HFFc6 (cell line): ENCODE results near the gene PER3. TPM values are rescaled to one million over a fixed set of nuclear protein-coding genes. Genes with fewer than 3 reads are reported as not detected.

Source experiments
- DNase-seq: peaks from one replicate; pipeline ENCODE4 v3.0.0-alpha.2; 2018
- H3K27ac Mint-ChIP-seq: 2 replicates; pipeline ENCODE4 v1.8.0; 2020; ENCODE audit warnings: mild to moderate bottlenecking, mixed read lengths
- H3K27me3 Mint-ChIP-seq: 2 replicates; pipeline ENCODE4 v1.8.0; 2021; ENCODE audit warnings: mild to moderate bottlenecking, moderate library complexity, mixed read lengths; ENCODE audit not compliant: insufficient read depth
- H3K36me3 Mint-ChIP-seq: 2 replicates; pipeline ENCODE4 v1.8.0; 2021; ENCODE audit warnings: low read depth, mixed read lengths
- H3K4me1 Mint-ChIP-seq: 2 replicates; pipeline ENCODE4 v1.8.0; 2020; ENCODE audit warnings: low read depth, mixed read lengths
- H3K4me3 Mint-ChIP-seq: 2 replicates; pipeline ENCODE4 v1.8.0; 2020; ENCODE audit warnings: mild to moderate bottlenecking, moderate library complexity, mixed read lengths
- H3K9me3 Mint-ChIP-seq: 2 replicates; pipeline ENCODE4 v1.8.0; 2020; ENCODE audit warnings: mild to moderate bottlenecking, mixed read lengths
- CTCF ChIP-seq: fragments of 200-600 bp; sonication (generic); IDR thresholded peaks from 2 replicates; pipeline ENCODE4 v1.5.0; 2021; ENCODE audit warnings: antibody characterized with exemption, mild to moderate bottlenecking
- total RNA-seq, 6 experiments: library from RNA; stranded (reverse); fragmentation: NEBNext Ultra II Directional; extraction: Animal tissue kit (Norgen Biotek cat#: 25700); gene quantifications; 2 replicates in 1 of 6; 3 replicates in 5 of 6; pipeline ENCODE4 v1.2.3, GENCODE V29; 2021

PER3 gene
- total RNA-seq, 6 experiments from 2014 or later = 5.7 to 8.1 (median 7.7) TPM

- no peak for DNase-seq
- TF ChIP-seq CTCF = no peak
- no peak overlapping the region for H3K27ac Mint-ChIP-seq
- no peak overlapping the region for H3K4me3 Mint-ChIP-seq
- H3K9me3 Mint-ChIP-seq = no peaks in the 10 kb centered on the region
- peaks cover 2% of the 10 kb centered on the region for H3K27me3 Mint-ChIP-seq
- H3K4me1 Mint-ChIP-seq = no peaks in the 10 kb centered on the region
- H3K36me3 Mint-ChIP-seq = peaks cover 19% of the 10 kb centered on the region
These were observed 47.4 kb downstream of the PER3 start for GRCh38 chr1:7831458-7831857.

GRCh38 chr1:7833035-7833434, 48.9 kb downstream of the PER3 start:
- Mint-ChIP-seq H3K36me3 (peaks cover 23% of the 10 kb centered on the region), H3K4me3 (no peak overlapping the region), H3K27ac (no peak overlapping the region), H3K9me3 (peaks cover 4% of the 10 kb centered on the region), H3K4me1 (no peaks in the 10 kb centered on the region), H3K27me3 (peaks cover 2% of the 10 kb centered on the region)
- DNase-seq = no peak
- no peak for TF ChIP-seq CTCF

- no peak for DNase-seq
- no peaks in the 10 kb centered on the region for H3K4me1 Mint-ChIP-seq
- H3K36me3 Mint-ChIP-seq = peaks cover 45% of the 10 kb centered on the region
- TF ChIP-seq CTCF = no peak
- no peak overlapping the region for H3K27ac Mint-ChIP-seq
- peaks cover 23% of the 10 kb centered on the region for H3K9me3 Mint-ChIP-seq
- H3K27me3 Mint-ChIP-seq = peaks cover 2% of the 10 kb centered on the region; the same call in 1 of the 2 replicates
- no peak overlapping the region for H3K4me3 Mint-ChIP-seq
These were observed 54.6 kb downstream of the PER3 start for GRCh38 chr1:7838714-7839113.

- H3K27ac Mint-ChIP-seq = no peak overlapping the region
- H3K9me3 Mint-ChIP-seq = peaks cover 23% of the 10 kb centered on the region
- H3K4me1 Mint-ChIP-seq = no peaks in the 10 kb centered on the region
- DNase-seq = no peak
- no peak for TF ChIP-seq CTCF
- H3K36me3 Mint-ChIP-seq = peaks cover 45% of the 10 kb centered on the region
- no peaks in the 10 kb centered on the region for H3K27me3 Mint-ChIP-seq
- H3K4me3 Mint-ChIP-seq = no peak overlapping the region
These were observed 55.4 kb downstream of the PER3 start for GRCh38 chr1:7839526-7839925.

GRCh38 chr1:7842517-7842916, 58.4 kb downstream of the PER3 start:
- Mint-ChIP-seq H3K27ac (no peak overlapping the region), H3K36me3 (peaks cover 28% of the 10 kb centered on the region), H3K27me3 (no peaks in the 10 kb centered on the region), H3K4me3 (no peak overlapping the region), H3K4me1 (peaks cover 25% of the 10 kb centered on the region), H3K9me3 (peaks cover 21% of the 10 kb centered on the region)
- DNase-seq = no peak
- no peak for TF ChIP-seq CTCF

- no peak for TF ChIP-seq CTCF
- Mint-ChIP-seq H3K4me1 (peaks cover 31% of the 10 kb centered on the region), H3K27me3 (no peaks in the 10 kb centered on the region; the same call in 1 of the 2 replicates), H3K36me3 (no peaks in the 10 kb centered on the region), H3K4me3 (no peak overlapping the region), H3K9me3 (no peaks in the 10 kb centered on the region), H3K27ac (no peak overlapping the region)
- DNase-seq = peak; percentile 50
These were observed 61.7 kb downstream of the PER3 start for GRCh38 chr1:7845761-7846160.
